C4-2B (cell line): Measurements from ENCODE around the gene JPT2.

Source experiments
- ZFX ChIP-seq: fragments of 450-650 bp; IDR thresholded peaks from 2 replicates; pipeline ENCODE4 v1.6.1; 2017
- TF ChIP-seq, protein P1 (sequence below): fragments of 450-650 bp; conservative IDR thresholded peaks from 2 replicates; pipeline ENCODE4 v1.5.1; 2017; ENCODE audit warnings: mild to moderate bottlenecking

DNA sequence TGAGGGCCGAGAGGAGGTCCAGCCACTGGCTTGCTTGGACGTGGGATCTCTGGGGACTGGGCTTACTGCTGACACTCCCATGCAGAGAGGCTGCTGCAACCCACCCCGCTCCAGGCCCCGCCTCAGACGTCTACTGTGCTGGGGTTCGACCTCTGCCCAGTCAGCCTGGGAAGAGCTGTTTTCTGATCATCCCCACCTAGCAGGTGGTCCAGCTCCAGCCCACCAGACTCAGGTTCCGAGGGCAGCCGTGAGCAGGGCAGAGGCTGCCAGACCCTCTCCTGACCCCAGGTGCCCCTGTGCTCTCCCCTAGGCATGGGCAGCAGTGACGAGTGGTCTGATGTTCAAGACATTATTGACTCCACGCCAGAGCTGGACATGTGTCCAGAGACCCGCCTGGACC is 69.9 kb downstream of the JPT2 start:
- TF ChIP-seq, protein P1, sequence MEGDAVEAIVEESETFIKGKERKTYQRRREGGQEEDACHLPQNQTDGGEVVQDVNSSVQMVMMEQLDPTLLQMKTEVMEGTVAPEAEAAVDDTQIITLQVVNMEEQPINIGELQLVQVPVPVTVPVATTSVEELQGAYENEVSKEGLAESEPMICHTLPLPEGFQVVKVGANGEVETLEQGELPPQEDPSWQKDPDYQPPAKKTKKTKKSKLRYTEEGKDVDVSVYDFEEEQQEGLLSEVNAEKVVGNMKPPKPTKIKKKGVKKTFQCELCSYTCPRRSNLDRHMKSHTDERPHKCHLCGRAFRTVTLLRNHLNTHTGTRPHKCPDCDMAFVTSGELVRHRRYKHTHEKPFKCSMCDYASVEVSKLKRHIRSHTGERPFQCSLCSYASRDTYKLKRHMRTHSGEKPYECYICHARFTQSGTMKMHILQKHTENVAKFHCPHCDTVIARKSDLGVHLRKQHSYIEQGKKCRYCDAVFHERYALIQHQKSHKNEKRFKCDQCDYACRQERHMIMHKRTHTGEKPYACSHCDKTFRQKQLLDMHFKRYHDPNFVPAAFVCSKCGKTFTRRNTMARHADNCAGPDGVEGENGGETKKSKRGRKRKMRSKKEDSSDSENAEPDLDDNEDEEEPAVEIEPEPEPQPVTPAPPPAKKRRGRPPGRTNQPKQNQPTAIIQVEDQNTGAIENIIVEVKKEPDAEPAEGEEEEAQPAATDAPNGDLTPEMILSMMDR = no peak
- no peak for TF ChIP-seq ZFX
